Measurements from ENCODE around the gene ETS1.
A peak's percentile ranks its signal among the peaks of the same experiment; 100 is the strongest.

The ETS1 gene

DNA sequence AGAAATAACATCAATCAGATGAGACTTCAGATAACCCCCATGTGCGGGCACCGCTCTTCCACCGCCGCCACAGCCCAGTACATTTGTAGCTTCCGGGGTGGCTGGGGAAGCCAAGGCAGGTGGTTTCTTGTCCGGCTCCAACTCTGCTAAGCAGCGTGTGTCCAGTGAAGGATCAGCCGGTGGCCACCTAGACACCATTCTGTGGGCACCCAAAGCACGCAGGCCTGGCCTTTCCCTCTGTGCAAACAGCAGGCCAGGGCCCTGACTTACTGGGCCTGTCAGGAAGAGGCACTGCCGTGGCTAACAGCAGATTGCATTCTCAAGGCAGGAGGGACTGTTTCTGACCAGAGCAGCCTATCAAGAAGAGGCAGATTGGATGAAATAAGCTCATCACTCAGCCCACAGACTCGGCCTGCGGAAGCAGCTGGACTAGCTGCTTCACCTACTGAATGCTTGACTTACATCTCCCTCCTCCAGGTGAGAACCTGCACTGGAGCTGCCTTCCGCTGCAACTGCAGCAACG lies 74.8 kb downstream of the ETS1 start:
- Histone ChIP-seq H3K27me3 (ENCODE audit: insufficient read depth, low read length, poor library complexity) (no peaks in the 10 kb centered on the region), H3K9me3 (ENCODE audit: insufficient read depth, low read length, severe bottlenecking) (no peaks in the 10 kb centered on the region), H3K27ac (ENCODE audit: low read length) (peak overlapping the region; percentile 30; the same call in 1 of the 2 replicates), H4K20me1 (ENCODE audit: insufficient read depth, low read length) (peaks cover 85% of the 10 kb centered on the region), H3K79me2 (ENCODE audit: insufficient read depth, low read length) (peaks cover 100% of the 10 kb centered on the region), H3K4me1 (ENCODE audit: insufficient read depth, low read length) (peaks cover 46% of the 10 kb centered on the region), H3K4me3 (ENCODE audit: low read depth in 1 of 2, low read length in 2 of 2) (no peak overlapping the region), H3K36me3 (ENCODE audit: insufficient read depth, low read length) (peaks cover 54% of the 10 kb centered on the region), H3K9ac (ENCODE audit: low read depth, low read length) (no peak overlapping the region), H2AFZ (ENCODE audit: low read depth, low read length) (no peak overlapping the region), H3K4me2 (ENCODE audit: insufficient read depth, low read length) (peak overlapping the region; percentile 23; the same call in 1 of the 2 replicates)
- DNase-seq: no peak
- ATAC-seq (ENCODE audit: insufficient read depth, low read depth): no peak
- TF ChIP-seq EZH2 (IDR thresholded peaks at IDR 0.05; ENCODE audit: borderline replicate concordance, low read depth, low read length, severe bottlenecking): no peak
- TF ChIP-seq, protein P1, sequence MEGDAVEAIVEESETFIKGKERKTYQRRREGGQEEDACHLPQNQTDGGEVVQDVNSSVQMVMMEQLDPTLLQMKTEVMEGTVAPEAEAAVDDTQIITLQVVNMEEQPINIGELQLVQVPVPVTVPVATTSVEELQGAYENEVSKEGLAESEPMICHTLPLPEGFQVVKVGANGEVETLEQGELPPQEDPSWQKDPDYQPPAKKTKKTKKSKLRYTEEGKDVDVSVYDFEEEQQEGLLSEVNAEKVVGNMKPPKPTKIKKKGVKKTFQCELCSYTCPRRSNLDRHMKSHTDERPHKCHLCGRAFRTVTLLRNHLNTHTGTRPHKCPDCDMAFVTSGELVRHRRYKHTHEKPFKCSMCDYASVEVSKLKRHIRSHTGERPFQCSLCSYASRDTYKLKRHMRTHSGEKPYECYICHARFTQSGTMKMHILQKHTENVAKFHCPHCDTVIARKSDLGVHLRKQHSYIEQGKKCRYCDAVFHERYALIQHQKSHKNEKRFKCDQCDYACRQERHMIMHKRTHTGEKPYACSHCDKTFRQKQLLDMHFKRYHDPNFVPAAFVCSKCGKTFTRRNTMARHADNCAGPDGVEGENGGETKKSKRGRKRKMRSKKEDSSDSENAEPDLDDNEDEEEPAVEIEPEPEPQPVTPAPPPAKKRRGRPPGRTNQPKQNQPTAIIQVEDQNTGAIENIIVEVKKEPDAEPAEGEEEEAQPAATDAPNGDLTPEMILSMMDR (IDR thresholded peaks at IDR 0.05; ENCODE audit: borderline replicate concordance, extremely low read depth, low read length, poor library complexity, severe bottlenecking): no peak

DNA sequence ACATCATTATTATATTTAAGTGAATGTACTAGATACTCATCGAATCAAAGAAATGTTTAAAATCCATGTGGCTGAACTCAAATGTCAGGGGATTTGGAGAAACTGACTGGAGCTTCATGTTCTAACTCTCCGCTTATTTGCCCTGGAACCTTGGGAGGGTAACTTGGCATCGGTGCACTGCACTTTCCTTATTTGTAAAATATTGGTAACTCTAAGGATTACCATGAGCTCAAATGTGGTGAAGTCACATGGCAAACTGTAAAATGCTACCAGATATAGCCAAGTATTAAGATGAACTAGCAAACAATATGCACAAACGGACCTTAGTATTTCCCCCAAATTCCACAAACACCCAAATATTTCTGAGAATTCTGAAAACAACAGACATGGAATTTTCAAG lies 75.6 kb downstream of the ETS1 start:
- peaks cover 100% of the 10 kb centered on the region for H3K79me2 ChIP-seq (ENCODE audit: insufficient read depth, low read length)
- no peak overlapping the region for H3K9ac ChIP-seq (ENCODE audit: low read depth, low read length)
- ATAC-seq (ENCODE audit: insufficient read depth, low read depth): no peak
- no peak overlapping the region for H3K27ac ChIP-seq (ENCODE audit: low read length)
- TF ChIP-seq, protein P1 (IDR thresholded peaks at IDR 0.05; ENCODE audit: borderline replicate concordance, extremely low read depth, low read length, poor library complexity, severe bottlenecking): no peak
- no peak for TF ChIP-seq EZH2 (IDR thresholded peaks at IDR 0.05; ENCODE audit: borderline replicate concordance, low read depth, low read length, severe bottlenecking)
- H3K4me1 ChIP-seq (ENCODE audit: insufficient read depth, low read length): peaks cover 38% of the 10 kb centered on the region
- H3K4me3 ChIP-seq (ENCODE audit: low read depth in 1 of 2, low read length in 2 of 2): no peak overlapping the region
- peaks cover 85% of the 10 kb centered on the region for H4K20me1 ChIP-seq (ENCODE audit: insufficient read depth, low read length)
- no peaks in the 10 kb centered on the region for H3K27me3 ChIP-seq (ENCODE audit: insufficient read depth, low read length, poor library complexity)
- no peak overlapping the region for H2AFZ ChIP-seq (ENCODE audit: low read depth, low read length)
- H3K4me2 ChIP-seq (ENCODE audit: insufficient read depth, low read length): peak overlapping the region; percentile 17; the same call in 1 of the 2 replicates
- H3K36me3 ChIP-seq (ENCODE audit: insufficient read depth, low read length): peaks cover 55% of the 10 kb centered on the region
- no peak for DNase-seq
- no peaks in the 10 kb centered on the region for H3K9me3 ChIP-seq (ENCODE audit: insufficient read depth, low read length, severe bottlenecking)

DNA sequence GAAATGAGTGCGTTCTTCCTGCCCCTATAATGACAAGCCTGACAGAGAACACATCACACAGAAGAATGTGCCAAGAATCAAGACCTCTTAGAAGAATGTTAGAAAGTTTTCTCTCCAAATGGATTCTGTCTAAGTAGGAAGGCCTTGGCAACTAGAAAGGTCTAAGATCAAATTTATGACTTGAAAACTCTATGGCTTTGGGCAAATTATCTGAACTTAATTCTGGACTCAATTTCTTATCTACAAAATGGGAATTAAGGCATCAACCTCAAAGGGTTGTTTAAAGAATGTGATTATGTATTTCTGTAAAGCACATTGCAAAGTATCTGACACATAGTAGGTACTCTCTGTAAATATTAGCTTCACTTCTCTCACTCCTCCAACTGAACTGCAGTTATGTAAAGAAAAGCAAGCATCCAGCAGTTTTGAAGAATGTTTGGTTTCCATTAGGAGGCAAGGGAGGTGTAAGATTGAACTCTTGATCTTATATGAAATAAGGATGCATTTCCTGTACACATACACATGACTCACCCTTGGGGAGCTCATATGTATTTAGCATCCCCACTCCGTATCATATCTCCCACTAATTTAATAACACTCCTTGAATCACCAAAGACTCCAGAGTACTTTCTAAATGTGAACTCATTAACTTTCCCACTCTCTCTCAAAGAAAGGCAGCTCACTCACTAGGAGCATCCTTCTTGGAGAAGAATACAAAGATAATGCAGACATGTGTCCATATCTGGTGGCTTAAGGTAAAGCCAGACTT lies 77.6 kb downstream of the ETS1 start:
- DNase-seq (no peak), ATAC-seq (ENCODE audit: insufficient read depth, low read depth) (0 out of 3 replicates have a peak, but pooled peaks have one; percentile 42)
- H3K36me3 ChIP-seq (ENCODE audit: insufficient read depth, low read length): peaks cover 58% of the 10 kb centered on the region
- peaks cover 85% of the 10 kb centered on the region for H4K20me1 ChIP-seq (ENCODE audit: insufficient read depth, low read length)
- peaks cover 100% of the 10 kb centered on the region for H3K79me2 ChIP-seq (ENCODE audit: insufficient read depth, low read length)
- H3K9ac ChIP-seq (ENCODE audit: low read depth, low read length): no peak overlapping the region
- TF ChIP-seq, protein P1 (IDR thresholded peaks at IDR 0.05; ENCODE audit: borderline replicate concordance, extremely low read depth, low read length, poor library complexity, severe bottlenecking): no peak
- no peak for TF ChIP-seq EZH2 (IDR thresholded peaks at IDR 0.05; ENCODE audit: borderline replicate concordance, low read depth, low read length, severe bottlenecking)
- no peaks in the 10 kb centered on the region for H3K27me3 ChIP-seq (ENCODE audit: insufficient read depth, low read length, poor library complexity)
- H3K9me3 ChIP-seq (ENCODE audit: insufficient read depth, low read length, severe bottlenecking): no peaks in the 10 kb centered on the region
- no peak overlapping the region for H2AFZ ChIP-seq (ENCODE audit: low read depth, low read length)
- peaks cover 27% of the 10 kb centered on the region for H3K4me1 ChIP-seq (ENCODE audit: insufficient read depth, low read length)
- no peak overlapping the region for H3K4me2 ChIP-seq (ENCODE audit: insufficient read depth, low read length)
- no peak overlapping the region for H3K4me3 ChIP-seq (ENCODE audit: low read depth in 1 of 2, low read length in 2 of 2)
- H3K27ac ChIP-seq (ENCODE audit: low read length): peak overlapping the region; percentile 6; the same call in 1 of the 2 replicates

Measured in DND-41 (cell line).